Renal cortex interstitium (tissue), 11 donors: ENCODE measurements around the gene DYSF. TPM values are rescaled to one million over a fixed set of nuclear protein-coding genes. Genes with fewer than 3 reads are reported as not detected.

Source experiments
- DNase-seq, 11 donors: peaks; one replicate each; pipeline ENCODE4 v3.0.0-alpha.2; 2013; ENCODE audit warnings: low read depth in 9 of 11, low spot score in 4 of 11; ENCODE audit errors: extremely low read depth in 1 of 11
- polyA plus RNA-seq, 3 donors: library from polyadenylated mRNA; unstranded; fragments of 120-200 nt; gene quantifications; one replicate each; pipeline ENCODE4 v1.2.1, GENCODE V29; 2013; ENCODE audit not compliant: insufficient read length in 3 of 3

Gene DYSF
- polyA plus RNA-seq, 3 donors, result 15.2 to 20.0 (median 15.4) TPM

DNA sequence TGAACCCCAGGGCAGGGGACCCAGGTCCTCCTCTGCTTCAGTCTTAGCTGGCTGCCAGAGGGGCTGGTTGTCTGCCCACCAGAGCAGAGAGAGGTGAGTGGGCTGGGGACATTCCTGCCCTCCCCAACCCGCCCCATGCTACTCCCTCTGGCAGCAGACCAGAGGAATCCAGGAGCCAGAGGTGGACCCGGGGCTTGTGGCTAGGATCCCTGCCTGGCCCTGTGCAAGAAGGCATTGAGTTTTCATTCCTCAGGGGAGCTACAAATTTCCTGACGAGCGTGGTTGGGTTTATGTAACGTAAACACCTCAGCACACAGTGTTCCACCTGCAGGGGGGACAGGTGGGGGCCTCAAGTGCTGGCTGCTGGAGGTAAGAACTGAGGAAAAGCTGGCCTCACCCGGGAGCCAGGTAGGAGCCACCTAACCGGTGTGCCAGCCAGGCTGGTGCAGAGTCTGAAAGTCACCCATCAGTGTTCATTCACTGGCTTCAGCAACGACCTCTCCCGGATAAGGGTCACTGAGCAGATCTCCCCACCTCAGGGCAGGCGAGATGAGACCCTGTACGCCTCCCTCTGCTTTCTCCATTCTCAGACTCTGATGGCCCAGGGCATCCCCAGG, 246.8 kb downstream of the DYSF start:
- peak in 2 of 11 donors; percentile 18 for DNase-seq

DNA sequence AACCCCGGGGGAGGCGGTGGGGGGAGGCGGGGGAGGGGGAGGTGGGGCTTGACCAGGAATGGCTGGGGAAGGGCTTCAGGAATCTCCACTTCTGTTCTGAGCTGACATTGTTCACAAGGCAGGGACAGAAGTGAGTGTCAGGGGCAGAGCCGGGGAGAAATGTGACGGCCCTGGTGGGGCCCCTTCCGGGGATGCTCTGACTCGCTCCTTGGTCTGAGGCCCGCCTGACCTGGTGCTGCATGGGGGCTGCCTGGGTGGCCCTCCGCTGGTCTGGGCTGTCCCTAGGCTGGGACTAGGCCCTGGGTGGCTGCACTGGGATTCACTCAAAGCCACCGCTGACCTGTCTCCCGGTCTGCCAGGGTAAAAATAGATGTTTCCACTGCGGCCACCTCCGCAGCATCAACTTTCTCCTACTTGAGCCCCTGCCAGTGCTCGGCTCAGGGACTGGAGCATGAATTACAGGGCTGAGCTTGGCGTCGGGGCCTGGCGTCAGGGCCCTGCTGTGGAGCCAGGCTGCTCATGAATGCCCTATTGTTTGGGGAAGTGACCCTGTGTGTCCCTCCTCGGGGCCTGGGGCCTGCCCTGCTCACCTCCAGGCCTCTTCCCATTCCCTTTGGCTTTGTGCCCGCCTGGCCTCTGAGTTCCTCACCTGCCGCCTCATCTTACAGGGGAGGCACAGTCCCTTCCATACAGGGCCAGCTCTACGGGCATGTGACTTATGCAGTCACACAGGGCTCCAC, 247.5 kb downstream of the DYSF start:
- no peak for DNase-seq

DNA sequence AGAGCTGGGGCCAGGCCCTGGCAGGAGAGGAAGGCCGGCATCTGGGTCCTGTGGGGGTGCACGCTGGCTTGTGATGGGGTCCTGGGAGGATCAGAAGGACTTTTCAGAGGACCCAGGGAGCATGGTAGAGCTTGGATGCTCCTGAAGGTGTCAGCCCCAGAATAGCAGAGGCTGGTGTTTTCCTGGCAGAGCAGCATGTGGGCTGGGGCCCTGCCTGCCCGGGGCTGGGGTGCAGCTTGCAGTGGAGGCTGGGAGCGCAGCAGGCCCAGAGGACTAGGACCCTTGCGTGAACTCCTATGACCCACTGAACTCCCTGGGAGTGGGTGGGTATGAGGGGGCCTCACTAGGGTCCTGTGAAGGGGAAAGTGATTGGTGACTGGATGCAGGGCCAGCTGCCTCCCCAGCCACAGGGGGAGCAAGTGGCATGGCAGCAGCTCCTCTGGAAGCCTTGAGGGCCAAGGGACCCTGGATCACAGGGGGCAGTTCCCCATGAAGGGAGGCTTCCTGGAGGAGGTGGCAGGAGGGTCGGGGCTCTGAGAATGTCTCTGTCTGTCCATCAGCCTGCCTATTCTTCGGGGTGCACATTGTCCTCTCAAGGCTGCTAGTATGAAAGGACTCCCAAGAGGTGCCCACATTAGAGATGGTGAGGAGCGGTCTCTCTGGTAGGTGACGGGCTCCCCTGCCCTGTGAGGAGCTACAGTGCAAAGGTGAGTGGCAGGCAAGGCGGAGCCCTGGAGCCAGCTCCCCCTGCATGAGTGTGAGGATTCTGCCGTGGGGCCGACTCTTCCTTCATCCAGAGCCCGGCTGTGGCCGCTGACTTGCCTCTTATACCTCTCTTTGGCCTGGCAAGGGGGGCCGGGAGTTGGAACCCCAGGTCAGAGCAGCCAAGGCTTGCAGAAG, 249.0 kb downstream of the DYSF start:
- DNase-seq, result no peak

DNA sequence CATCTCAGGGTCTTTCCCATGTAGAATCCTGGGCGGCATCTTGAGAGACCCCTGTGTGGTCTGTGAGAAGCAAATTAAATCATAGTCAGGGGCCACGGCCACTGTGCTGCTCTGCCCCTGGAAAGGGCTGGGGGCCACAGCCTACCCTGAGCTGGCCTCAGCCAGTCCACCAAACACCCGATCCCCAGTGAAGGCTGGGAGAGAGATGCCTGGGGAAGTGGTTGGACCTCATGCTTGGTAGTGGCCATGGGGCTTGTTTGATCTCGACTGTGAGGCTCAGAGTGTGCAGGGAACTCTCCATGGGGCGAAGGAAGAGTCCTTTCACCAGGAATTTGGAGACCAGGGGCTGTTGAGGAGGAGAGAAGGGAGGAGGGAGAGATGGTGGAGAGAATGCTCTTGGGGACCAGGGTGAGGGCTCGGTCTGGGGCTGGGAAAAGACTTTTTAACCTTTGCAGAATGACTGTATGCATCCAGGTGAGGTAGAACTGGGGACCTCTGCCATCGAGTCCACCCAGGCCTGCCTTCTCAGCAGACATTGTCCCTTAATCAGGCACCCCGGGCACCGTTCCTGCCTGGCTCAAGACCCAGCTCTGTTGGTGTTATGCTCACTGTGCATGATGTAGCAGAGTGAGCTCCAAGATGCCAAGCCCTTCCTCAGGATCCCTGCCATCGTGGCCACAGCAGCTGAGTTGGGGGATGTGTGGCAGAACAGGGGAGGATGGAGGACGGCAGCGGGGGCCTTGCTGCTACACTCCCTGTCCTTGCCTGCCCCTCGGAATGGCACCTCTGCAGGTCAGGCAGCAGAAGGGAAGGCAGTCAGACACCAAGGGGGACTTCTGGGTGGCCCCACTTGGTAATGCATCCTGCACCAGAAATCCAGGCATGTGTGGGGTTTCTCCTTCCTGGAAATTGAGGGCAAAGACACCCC, 249.9 kb downstream of the DYSF start:
- no peak for DNase-seq

DNA sequence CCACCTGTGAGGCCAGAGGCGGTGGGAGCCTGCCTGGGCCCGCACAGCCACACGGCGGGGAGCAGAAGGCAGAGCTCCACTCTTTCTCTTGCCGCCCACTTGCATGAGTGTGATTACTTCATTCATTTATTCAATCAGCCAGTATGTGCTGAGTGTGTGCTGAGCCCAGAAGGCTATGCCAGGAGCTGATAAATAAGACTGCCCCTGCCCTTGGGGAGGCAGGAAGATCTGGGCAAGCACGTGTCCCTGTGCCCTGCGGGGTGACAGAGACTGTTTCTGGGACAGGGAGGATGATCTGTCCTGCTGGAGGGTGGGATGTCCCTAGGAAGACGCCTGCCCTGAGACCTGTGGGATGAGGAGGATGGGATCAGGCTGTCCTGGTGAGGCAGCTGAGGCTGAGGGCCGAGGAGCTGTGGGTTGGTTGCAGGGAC, 250.8 kb downstream of the DYSF start:
- DNase-seq, result no peak

DNA sequence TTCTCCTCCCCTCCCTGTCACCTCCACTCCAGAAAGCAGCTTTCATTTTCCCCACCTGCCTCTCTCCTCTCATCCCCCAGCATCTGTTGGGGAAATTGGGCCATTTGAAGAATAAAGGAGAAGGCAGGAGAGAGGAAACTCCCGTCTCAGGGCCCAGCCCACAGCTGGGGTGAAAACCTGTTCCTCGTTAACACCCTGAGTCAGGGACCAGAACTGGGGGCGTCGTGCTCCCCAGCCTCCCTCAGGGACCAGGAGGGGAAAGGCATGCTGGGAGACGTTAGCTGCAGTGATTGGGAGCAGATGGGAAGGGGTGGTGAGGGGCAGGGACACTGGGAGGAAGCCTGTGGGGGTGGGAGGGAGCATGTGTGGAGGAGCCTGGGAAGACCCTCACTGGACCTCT, 251.3 kb downstream of the DYSF start:
- DNase-seq, result no peak

DNA sequence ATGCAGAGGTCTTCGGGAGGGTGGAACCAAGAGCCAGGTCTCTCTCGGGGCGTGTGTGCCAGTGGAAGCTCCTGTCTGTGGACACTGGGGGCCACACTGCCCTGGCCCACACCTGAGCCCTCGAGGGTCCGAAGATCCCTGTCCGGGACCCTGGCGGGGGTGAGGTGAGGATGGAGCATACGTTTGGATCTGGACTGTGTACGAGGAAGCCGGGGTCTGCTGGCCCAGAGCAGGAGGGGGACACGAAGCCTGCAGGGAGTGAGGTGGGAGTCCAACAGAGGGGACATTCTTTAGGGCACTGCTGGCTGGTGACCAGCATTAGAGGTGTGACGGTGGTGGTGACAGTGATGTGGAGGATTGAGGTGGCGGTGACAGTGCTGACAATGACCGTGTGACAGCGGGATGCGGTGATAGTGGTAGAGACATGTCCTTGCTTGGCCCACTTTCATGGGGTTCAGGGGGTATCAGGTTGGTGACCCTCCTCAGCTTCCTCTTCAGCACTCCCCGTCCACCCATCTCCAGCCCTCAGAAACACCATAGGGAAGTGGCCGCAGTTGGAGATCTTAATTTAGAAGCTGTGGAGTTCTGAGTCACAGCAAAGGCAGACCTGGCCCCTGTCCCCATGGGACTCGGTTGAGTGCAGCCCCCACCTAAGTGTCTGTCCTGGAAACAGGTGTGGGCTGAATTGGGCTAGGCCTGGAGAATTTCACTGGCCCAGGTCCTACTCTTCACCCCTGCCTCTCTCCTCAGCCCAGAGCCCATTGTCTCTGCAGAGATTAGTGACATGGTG, 252.0 kb downstream of the DYSF start:
- no peak for DNase-seq

DNA sequence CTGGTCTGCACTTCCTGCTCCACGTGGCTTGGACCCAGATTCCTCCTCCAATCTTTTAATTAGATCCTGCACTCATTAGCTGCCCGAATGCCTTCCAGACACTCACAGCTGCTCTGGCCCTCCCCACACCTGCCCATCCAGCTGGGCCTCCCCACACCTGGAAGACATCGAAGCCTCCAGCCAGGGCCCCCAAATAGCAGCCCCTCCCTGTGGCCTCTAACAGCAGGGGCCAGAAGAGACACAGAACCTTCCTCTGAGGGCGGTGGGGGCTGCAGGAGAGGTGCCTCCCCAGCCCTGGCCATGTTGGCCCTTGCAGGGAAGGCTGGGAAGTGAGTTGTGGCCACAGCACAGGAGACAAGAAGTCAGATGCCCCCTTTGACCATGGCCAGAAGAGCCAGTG, 252.8 kb downstream of the DYSF start:
- no peak for DNase-seq

DNA sequence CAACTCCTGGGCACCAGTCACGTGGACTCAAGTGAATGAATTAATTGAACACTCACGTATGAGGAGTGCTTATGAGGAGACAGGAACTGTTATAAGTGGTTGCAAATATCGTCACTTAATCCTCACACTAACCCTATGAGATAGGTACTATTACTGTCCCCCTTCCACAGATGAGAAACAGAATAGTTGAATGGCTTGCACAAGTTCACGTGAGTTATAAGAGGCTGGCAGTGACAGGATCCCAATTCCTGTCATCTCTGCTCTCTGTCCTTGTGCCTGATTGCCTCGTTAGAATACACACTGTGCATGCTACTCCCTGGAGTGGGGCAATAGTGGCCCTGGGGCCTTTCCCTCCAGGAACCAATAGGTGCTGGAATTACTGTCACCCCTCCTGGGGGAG, 253.5 kb downstream of the DYSF start:
- no peak for DNase-seq

DNA sequence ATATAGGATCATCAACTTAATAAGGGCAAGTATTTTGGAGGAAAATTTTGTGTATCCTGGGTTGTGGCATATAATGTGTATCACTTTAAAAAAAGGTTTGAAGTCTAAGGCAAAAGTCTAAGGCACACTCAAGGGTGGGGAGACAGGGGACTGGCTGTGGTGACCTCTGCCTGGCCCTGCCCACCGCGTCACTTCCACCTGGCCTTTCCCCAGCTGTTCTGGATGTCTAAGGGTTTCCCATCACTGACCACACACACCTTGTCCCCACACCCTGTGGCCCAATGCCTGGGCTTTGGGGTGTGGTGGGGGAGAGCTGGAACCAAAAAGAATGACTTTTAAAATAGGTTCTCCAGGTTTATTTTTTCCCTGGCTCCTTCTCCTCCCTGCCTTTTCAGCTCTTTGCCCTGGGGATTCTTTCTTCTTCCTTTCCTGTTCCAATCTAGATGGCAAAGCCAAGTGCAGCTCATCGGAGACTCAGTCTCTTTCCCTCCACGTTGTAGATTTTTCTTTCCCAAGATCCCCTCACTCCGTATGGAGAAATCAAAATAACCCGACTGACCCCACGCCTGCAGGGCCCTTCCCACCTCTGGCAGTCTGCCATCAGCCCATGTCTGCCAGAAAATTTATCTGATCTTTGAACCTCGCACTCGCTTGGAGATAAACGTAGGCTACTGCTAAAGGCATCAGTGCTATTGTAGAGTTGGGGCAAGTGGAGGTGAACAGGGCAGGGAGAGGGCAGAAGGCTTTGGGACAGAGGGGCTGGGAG, 257.2 kb downstream of the DYSF start:
- DNase-seq, result no peak

DNA sequence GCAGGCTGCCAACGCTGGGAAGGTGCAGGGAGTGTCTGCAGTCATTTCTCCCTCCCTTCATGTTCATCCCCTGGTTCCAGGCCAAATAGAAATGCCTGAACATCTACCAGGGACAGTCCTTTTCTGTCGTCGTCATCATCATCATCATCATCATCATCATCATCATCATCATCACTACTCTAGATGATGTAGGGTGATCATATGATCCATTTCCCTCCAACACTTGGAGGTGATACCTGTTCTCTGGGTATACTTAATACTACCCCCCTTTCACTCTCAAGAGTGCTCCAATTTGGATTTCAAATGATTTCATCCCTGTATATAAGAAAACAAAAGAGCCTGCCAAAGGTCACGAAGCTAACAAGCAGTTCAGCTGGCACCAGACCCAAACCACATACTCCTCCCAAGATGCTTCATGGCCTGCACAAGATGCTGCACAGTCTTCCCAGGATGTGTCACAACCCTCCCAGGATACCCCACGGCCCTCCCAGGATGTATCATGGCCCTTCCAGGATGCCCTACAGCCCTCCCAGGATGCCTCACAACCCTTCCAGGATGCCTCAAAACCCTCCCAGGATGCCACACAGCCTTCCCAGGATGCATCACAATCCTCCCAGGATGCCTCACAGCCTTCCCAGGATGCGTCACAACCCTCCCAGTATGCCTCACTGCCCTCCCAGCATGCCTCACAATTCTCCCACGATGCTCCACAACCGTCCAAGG, 257.9 kb downstream of the DYSF start:
- no peak for DNase-seq

DNA sequence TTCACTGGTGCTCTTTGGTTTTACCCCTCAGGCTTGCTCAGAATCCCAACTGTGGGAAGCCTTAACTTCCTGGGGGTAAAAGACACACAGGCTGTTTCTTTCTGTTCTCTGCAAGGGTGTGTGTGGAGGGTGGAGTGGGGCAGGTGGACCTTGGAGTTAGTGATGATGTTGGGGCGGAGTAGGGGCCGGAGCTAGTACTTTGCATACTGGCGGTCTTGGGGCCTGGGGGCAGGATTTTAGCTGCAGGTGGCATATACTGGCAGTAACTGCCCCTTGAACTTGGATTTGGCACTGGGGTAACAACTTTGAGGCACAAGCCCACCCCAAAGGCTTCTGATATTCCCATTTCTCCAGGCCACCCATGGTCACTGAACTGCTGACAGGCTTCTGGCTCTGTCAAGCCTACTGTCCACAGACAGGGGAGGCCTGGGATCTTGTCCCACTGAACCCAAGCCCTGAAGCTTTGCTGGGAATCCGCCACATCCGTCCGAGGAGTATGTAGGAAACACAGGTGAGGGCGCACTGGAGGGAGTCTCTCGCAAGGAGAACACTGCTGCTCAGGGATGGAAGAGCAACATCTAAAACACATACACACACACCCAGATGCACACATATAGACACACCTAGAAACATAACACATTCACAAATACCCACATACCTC, 258.9 kb downstream of the DYSF start:
- DNase-seq, result no peak

DNA sequence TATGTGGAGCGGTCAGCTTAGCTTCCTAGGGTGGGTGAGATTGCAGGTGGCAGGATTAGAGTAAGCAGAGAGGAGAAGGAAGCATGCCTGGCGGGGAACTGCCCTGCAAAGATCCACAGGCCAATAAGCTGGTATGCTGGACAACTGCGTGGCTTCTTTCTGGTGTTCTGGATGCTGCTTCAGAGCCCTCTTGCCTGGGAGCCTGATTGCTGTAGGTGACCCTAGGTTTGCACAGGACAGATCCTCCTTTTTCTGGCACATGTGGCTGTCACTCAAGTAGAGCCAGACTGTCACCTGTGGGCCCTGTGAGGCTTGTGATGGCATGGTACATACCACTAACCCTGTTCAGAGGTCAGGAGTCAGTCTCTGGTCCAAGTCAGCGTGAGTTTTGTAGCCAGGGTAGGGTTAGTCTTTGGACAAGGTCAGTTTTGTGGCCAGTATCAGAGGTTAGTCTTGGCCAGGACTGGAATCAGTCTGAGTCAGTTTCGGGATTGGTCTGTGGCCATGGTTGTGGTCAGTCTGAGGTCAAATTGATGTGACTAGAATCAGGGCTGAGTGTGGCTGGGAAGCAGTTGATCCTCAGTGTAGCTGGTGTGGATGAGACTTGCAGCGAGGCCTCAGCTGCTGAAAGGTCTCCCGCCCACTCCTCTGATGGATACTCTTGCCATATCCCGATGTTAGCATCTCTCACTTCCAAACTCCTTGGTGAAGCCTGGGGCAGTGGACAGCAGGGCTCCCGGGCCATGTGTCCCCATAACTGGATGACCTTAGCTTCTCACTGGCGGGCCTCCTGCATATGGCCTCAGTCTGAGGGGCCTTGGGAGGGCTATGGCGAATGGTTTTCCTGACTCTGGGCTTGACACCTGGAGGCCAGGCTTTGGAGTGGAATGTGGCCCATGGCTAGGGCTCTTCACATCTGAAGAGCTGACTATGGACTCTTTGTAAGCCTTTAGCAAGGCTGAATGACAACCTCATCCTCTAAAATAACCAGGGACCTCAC, 260.5 kb downstream of the DYSF start:
- DNase-seq, result no peak

DNA sequence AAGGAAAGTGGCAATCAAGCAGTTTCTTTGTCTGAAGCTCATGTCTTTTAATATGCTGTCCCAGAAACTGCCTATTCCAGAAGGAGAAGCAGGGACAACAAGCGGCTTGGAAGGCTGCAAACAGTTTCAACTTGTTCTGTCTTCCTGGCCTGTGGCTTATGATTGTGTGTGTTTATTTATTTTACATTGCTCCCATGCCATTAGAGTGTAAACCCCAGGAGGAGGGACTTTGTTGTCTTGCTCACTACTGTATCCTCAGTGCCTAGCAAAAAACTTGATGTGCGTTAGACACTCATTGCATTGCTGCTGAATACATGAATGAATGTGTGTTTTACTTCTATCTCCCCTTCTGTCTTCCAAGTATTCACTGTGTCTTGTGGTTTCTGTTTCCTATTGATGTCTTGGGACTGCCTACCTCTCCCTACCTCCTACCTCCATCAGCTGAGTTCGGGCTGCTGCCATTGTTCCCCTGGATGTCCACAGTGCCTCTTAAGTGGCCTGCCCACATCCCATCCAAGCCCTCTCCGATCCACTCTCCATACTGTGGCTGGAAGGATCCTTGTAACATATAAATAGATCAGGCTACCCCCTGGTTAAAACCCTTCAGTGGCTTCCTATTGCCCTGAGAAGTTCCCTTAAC, 261.4 kb downstream of the DYSF start:
- DNase-seq, result no peak
